HG03108 (cell line): ENCODE data around the gene CALML3.

Source experiments
- ATAC-seq: cut with Tn5 transposase; IDR thresholded peaks from one replicate; pipeline ENCODE4 v1.9.1; 2021; ENCODE audit warnings: moderate library complexity; ENCODE audit not compliant: unreplicated experiment

CALML3 gene

DNA sequence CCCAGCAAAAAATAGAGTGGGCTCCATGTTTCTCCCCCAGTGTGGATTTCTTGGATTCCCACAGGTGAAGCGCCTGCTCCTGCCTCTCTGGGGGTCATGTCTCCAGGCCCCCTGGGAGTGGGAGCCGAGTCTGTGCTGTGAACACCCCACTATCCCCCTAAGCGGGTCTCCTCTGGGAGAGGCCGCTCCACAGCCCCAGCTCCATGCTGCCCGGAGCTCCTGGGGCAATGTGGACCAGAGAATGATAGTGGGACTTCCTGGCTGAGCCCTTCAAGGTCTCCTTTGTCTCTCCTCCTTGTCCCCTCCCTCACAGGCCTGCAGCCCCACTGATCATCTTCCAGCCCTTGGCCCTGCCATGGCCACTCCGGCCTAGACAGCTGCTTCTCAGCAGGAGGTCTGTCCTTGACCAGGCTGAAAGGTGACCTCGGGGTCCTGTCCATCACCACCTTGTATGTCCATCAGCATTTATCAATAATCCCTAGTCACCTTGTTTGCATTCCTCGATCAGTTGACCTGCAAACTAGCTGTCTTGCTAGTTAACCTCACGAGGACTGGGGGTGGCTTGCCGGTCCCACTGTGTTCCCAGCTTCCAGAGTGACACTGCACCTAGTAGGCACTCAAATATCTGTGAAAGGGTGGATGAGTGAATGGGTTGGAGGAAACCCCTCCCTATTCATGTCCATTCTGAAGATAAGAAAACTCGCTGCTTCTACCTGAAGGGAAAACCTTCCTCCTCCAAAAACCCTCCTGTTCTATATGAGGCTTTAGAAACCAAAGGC is 776 bp upstream of the CALML3 start:
- ATAC-seq, result no peak

DNA sequence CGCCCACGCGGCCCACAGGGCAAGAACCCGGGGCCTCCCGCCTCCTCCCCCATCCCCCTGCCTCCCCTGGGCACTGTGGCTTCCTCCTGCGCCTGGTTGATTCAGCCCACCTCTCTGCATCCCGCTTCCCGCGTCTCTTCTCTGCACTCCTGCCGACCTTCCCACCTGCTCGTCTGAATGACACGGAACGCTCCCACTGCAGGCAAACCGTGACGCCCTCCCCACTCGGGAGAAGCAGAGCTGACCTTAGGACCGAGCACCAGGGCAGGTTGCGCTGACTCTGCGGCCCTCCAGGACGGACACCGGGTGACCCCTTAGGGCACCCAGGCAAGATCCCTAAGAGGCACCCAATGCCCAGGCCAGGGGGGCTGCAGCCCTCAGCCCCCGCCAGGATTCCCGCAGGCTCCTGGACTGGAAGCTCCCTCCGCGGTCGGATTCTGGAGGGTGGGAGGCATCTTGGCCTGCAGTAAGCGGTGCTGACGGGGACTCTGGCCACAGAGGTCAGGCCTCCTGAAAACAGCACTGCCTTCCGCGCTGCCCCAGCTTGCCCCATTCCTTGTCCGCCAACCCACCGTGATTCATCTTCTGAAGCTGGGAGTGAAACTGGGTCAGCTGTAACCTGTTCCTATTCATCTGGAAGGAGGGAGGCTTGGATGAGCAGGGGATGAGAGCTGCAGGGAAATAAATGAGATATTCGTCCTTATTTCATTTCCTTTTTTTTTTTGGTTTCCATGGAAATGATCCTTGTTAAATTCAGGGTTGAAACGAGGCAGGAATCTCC is 990 bp downstream of the CALML3 start:
- no peak for ATAC-seq

DNA sequence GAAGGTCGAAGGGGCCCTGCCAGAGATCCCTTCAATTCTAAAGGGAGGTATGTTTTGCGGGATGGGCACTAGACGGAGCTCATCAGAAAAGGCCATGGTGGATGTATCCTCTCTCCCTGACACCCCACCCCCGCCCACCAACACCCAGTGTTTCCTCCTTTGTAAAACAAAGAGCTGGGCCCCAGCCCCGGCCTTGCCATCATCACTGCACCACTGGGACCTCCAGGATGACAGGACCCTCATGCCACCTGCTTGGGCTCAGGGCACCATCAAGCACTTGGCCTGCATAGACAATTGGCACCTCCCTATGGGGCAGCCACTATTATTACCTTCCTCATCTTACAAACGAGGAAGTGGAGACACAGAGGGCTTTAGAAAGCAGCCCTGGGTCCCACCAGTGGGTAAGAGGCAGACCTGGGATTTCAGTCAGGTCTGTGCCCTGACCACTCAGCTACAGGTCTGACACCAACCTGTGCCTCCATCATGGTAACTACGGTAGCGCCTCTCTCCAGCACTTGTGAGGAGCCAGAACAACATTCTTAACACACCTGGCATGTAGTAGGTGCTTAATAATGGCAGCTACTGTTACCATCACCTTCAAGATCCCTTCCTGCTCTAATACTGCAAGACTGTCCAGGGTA is 2.0 kb downstream of the CALML3 start:
- no peak for ATAC-seq

DNA sequence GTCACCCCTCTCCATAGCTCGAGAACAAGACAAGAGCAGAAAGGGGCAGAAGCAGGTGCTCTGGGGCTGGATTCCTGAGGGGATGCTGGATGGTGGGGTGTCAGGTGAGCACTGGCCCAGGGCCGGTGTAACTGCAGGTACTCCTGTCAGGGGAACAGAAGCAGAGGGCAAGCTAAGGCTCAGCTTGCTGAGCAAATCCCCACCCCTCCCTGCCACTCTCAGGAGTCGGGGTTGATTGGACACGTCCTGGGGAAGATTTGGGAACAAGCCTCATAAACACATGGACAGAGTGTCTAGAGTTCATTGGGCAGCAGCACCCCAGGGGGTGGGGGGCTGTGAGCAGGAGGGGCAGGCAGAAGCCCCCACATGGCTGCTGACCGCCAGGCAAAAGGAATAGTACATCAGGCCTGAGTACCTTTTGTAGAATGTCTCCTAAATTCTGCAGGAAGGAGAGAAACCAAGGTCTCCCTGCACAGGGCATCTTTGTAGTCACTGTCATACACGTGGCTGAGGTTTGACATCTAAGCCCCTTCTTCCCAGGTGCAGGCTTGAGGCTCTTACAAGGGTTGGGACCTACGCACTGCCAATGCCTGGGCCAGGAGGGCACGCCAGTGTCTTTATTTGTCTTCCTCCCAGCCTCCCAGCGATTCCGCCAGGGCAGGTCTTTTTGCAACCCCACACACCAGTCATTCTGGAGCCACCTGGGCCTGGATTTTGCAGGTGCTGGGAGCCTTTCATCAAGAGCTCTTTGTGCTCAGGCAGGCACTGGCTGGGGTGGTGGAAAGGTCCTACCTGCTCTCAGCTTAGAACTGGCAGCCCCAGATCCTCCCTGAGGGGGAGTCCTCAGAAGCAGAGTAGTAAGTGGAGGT is 2.8 kb downstream of the CALML3 start:
- no peak for ATAC-seq

DNA sequence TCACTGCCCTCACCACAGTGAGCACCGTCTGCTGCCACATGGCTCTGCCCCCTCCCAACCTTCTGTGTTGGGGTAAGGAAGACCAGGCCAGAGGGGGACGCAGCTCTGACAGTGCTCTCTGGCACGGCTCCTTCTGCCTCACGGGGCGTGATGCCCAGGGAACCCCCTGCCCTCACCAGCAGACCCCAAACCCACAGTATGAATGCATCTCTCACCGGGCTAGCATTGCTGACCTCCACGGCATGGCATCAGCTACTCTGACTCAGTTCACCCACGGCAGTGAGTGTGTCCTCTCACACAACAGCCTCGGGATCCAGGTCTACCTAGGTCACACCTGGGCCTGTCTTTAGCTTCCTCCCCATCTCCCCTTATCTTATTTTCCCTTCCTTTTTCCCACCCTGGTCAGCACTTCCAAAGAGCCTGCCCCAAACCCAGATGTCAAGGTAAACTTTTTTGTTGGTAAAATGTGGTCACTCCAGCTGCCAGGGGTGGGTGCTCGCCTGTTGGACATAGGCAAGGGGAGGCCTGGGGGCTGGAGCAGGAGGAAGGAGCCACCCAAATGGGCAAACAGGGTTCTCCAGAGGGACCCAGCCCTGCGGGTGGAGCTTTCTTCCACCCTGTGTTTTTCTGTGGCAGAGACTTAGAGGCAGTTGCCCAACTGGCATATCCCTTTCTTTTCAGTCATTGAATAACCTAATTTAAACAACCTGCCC is 4.4 kb downstream of the CALML3 start:
- ATAC-seq, result no peak

DNA sequence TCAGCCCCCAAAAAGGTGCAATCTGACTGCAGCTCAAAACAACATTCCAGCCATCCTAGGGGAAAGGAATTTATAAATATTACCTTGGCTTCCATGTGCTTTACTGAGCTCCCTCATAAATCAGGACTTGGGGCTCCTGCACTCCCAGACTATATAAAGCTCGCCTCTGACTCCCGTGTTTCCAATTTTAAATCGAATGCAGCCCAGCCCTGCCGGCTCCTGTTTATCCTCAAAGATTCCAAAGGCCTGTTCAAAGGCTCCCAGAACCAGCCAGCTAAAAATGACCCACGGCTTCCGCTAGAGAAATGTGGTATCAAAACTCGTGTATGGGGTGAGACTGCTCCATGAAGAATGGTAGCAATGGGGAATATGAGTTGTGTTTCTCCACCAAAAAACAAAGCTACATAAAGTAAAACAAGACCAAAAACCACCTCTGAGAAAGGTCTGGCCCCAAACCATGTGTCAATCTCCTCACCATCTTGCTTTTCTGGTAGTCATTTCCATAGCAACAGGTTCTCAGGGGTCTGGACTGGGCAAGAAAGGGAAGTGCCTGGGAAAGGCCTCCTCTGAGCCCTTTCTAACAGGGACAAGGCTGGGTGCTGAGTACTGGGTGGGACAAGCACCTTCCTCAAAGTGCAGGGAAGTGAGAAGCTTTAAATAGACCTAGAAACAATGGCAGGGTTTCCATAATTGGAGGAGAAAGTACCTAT is 5.1 kb downstream of the CALML3 start:
- no peak for ATAC-seq

DNA sequence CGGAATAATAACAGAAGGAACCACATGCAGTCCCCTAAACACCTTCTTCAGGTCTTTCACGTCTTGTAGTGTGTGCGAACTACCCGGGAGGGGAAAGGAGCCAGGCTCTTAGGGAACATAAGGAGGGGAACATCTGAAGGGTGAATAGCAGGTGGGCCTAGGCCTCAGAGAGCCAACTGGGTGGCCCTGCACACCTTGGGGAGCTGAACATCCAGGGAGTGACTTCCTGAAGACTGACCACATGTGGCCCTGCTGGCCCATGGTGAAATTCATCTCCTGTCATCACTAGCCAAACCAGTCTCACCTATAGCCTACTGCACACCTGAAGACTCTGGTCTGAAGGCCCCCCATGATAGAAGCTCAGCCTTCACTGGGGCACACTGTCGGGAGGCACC is 5.6 kb downstream of the CALML3 start:
- ATAC-seq, result no peak

DNA sequence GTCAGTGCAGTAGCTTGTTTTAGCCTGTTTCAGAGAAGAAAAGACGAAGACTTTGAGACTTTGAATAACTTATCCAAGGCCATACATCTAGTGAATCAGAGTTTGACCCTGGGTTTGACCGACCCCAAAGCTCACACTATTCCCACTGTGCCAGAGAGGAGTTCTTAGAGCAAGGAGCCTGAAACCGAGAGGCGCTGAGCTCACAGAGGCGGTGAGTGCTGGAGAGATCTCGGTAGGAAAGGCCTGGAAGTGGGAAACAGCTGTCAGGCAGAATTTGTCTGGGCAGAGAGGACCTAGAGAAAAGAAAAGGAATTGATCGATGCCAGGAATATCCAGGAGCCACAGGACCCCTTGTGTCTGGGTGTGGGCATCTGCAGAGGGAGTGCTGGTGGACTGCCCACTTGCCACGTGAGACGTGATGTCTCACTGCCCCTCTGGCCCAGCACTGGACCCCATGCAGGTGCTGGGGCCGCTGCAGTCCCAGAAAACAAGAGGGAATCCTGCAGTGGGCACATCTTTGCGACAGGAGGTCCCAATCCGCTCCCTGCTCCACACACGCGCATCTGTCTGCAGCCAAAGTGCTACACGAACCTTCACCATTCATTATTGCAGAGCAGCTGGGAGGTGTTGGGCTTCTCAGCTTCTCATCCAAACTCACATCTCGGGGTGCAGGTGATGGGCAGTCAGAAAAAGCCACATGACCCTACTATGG is 6.2 kb downstream of the CALML3 start:
- no peak for ATAC-seq

DNA sequence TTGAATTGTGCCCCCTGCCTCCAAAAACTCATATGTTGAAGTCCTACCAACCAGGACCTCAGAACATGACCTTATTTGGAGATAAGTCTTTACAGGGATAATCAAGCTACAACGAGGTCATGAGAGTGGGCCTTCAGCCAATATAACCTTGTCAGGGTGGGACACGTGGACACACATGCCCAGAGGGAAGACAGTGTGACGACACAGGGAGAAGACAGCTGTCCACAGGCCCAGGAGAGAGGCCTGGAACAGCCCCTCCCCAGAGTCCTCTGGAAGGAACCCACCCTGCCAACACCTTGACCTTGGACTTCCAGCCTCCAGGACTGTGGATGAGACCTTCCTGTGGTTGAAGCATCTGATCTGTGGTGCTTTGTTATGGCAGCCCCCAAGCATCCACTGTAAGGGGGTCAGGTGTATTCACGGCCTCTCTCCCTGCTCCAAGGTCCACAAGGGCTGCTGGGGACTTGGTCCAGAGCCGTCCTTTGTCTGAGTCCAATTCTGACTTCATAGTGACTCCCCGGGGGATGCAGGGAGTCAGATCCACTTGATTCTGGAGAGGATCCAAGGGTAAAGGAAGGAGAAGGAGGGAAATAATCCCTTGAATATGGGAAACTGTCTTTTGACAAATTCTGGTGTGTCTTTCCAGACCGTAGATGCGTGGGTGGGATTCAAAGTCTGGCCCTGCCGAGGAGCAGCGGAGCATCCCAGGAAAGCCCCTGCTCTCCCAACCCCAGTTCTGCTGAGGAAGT is 7.0 kb downstream of the CALML3 start:
- ATAC-seq, result no peak

DNA sequence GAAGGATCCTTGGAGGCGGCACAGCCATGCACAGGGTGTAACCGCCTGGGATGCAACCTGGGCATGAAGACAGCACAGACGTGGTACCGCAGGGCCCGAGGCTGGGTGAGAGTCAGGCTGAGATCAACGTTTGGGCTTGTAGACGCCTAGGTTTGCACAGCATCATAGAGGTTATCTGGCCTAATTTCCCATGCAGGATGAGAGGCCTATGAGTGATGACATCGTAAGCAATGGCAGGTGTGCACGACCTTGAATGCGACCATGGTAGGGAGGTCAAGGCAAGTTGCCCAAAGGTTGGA is 7.5 kb downstream of the CALML3 start:
- ATAC-seq, result no peak

DNA sequence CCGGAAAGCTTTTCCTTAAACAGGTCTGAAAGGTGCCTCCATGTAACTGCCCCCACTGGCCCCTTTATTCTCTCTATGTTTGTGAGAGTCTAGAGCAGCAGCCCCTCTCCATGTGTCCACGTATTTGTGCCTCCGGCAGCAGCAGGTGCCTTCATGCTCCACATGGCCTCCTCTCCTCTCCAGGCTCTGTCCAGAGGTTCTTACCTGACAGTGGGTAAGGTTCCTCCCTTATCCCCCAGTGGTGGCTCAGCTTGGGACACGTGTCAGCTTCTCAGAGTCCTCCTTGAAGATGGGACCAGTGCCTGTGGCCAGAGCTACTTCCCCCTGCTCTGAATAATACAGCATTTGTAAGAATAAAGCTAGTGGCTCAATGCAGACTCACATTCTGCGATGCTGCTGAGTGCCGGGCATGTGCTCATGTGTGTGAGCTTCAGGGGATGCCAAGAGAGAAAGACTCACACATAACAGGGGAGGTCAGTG is 7.9 kb downstream of the CALML3 start:
- ATAC-seq, result no peak

DNA sequence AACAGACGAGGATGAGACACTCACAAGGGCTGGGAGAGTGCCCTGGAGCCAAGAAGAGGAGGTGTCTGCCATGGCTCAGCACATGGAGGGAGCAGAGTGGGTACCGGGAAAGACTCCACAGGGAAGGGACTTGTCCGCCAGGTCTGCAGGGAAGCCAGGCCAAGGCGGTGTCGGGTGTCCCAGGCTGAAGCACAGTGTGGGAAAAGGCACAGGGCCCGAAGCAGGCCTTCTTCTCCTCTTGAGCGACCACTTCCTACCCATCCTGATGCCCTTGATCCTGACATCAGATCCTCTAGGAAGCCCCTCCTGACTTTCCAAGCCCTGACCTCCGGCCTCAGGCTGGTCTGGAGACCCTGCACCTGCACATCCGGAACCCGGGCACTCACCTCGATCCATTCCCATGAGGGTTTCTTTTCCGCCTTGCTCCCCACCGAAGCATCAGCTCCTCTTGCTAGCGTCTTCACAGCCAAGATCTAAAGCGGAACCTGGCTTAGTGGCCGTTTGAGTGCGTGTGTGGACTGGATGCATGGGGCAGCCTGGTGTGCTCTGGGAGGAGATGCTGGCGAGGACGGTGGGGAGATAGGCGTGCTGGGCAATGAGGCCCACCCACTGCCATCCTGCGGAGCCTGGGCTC is 8.5 kb downstream of the CALML3 start:
- no peak for ATAC-seq

DNA sequence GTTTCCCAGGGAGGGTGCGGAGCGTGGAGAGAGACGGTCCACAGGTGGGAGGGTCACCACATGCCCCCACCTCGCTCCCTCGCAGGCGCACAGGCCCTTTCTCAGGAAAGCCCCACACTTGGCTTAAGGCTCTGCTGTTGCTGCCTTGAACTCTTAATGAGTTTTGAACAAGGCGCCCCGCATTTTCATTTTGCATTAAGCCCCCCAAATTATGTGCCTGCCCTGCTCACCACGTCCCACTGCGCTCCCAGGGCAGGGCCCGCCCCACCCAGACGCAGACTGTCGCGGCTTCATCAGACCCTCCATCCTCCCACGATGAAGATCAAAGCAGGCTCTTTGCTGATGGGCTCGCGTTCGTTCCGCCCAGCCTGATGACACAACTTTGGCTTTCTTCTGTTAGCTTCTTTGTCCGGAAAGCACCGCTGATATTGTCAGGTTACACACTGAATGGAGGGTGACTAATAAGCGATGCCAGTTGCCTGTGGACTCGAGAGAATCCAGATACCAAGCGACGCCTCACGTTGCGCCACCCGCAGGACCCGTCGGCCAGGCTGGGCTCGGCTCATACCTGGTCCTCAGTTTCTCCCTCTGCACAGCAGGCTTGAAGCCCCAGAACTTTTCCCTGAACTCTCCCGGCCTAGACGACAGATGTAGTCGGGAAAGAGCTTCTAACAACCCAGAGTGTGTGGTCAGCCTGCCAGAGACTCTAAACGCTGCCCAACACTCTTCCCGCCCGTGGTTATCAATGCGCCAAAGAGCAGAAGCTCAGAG is 9.5 kb downstream of the CALML3 start:
- ATAC-seq, result no peak

DNA sequence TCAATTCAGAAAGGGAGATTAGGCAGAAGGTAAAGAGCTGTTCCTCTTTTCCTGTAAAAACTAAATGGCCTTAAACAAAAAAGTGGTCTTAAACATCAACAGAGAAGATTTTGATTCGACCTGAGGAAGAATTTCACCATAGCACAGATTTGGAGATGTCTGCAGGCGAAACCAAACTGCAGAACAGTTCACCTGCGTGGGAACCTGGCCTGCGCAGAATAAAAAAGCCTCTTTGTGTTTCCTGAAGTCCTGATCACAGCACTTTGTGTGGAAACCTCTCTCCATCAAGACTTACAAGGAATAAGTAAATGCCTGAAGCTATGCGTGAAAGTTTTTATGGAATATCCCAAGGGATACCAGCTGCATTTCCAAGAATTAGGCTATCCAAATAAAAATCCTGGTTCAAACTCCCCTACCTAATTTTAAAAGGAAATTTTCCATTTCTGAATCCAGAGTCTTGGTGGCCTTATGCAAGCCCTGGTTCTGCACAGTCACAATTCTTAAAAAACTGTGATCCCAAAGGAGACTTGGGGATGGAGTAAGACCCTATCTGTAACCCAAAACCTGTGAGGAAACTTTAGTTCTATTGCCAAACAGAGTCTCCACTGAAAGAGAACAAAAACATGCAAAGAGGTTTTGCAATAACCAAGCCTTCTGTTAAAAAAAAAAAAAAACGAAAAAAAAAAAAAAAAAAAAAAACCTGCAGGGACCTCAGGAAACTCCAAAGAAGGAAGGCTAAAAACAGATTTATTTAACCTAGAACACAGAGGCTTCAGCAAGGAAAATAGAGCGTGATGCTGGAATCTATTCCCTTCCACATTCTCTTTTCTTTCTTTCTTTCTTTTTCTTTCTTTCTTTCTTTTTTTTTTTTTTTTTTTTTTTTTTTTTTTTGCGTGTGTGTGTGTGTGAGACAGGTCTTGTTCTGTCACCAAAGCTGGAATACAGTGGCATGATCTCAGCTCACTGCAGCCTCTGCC is 10.4 kb downstream of the CALML3 start:
- no peak for ATAC-seq

DNA sequence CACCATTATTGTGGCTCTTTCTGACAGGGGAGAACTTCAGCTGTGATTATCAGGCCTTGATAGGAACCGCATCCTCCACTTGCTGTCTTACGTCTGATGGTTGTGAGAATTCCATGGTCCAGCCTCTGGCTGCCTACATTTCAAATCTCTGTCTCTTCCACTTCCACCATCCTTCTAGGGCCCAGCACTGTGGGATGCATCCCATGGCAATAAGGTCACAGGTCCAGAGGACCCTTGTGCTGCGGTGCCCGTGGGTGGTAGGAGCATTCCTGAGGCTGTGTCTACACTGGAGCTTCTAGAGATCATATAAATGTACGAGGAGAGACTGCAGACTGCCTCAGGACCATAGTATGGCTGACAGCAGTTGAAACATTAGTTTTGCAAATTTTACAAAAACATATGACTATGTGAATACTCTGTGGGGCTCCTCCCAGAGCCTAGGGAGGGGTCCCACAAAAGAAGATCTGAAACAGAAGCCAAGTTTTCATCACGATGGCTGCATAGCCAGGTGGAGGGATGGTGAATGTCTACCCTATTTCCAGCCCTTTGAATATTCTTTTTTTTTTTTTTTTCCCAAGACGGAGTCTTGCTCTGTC is 11.8 kb downstream of the CALML3 start:
- ATAC-seq, result no peak

DNA sequence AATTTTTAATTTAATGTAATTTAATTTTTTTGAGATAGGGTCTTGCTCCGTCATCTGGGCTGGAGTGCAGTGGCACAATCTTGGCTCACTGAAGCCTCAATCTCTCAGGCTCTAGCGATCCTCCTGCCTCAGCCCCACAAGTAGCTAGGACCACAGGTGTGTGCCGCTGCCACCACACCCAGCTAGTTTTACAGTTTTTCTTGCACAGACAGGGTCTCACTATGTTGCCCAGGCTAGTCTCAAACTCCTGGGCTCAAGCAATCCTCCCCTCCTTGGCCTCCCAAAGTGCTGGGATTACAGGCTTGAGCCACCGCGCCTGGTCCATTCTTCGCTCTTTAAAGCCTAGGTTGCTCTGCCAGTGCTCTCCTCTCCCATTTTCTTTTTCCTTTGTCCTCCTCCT is 12.9 kb downstream of the CALML3 start:
- ATAC-seq, result no peak
